SK-N-MC (cell line): ENCODE results near the gene COMMD9.

Experiments used
- EZH2 ChIP-seq: fragments of 200-600 bp; sonication (generic); IDR thresholded peaks from one replicate; pipeline ENCODE4 v1.6.1; 2017; ENCODE audit warnings: antibody characterized with exemption
- POLR2AphosphoS5 ChIP-seq: IDR thresholded peaks from 2 replicates; pipeline ENCODE4 v1.6.1; 2012; ENCODE audit warnings: mild to moderate bottlenecking, low read depth, low read length, borderline replicate concordance

GRCh38 chr11:36238881-36239280, 50.3 kb downstream of the COMMD9 start:
- TF ChIP-seq EZH2 (no peak), POLR2AphosphoS5 (no peak)
